HG03439 (cell line): Measurements from ENCODE around the gene AKAP14.
"Not testable (repeated sequence)": the region's sequence is repeated elsewhere in the genome, so short reads cannot be mapped to it uniquely, and the experiment has no call there.

Source experiments
- ATAC-seq: cut with Tn5 transposase; IDR thresholded peaks from one replicate; pipeline ENCODE4 v1.9.1; 2021; ENCODE audit warnings: mild to moderate bottlenecking, moderate library complexity; ENCODE audit not compliant: unreplicated experiment

Gene AKAP14

DNA sequence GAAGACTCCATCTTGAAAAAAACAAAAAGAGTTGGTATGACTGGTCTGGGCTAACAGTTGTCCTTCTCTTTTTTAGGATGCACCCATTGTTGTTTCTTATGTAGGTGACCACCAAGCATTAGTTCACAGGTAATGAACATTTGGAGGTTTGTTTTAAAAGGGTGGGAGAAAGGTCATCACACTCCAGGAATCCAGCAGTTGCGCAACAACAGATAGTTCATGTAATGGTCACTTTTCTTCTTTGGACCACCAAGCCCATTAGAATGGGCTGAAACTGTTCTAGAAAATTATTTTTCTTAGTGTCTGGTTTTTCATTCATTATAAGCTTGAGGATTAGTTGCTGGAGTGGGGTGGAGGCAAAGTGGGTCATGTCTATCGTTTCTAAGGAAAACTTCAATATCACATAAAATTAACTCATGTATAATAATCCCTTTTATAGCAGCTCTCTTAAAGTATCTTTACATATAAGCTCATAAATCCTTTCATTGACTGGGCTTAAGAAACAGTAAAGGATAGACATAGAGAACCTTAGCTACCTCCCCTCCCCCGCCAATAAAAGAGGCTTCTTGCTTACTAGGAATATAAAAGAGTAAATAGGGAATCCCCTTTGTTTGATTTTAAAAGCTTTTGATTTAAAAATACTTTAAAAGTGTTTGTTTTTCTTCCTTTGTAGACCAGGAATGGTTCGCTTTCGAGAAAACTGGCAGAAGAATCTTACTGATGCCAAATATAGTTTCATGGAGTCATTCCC, 24.3 kb downstream of the AKAP14 start:
- no peak for ATAC-seq

DNA sequence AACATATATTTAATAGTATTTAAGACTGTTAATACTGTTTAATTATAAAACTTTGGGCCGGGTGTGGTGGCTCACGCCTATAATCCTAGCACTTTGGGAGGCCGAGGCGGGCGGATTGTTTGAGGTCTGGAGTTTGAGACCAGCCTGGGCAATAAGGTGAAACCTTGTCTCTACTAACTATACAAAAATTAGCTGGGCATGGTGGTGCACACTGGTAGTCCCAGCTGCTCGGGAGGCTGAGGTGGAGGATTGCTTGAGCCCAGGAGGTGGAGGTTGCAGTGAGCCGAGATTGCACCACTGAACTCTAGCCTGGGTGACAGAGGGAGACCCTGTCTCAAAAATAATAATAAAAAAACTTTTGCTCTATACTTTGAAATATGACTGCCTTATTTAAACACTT, 26.7 kb downstream of the AKAP14 start:
- not testable (repeated sequence) for ATAC-seq

DNA sequence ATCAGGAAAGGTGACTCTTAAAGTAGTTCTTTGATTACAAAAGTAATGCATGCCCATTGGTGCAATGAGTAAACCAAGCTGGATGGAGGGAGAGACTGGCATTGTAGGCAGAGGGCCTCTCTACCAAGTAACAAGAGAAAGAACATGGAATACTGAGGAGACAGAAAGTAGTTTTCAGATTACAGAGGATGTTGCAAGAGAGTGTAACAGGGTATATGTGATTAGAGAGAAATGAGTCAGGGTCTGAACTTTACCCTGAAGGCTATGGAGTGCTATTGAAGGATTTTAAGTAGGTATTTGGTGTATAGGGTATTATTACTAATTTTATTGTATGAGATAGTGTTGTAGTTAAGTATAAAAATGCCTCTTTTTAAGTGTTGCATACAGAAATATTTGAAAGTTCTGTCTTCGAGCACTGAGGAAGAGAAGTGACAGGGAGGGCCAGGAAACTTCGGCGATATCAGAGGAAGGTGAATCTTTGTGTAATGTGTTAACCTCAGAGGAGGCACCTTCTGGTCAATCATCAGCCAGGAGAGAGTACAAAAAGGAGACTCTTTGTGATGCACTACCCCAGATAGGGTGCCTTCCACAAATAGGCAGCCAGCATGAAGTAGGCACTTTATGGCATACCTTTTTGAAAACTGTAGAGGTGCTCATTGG, 39.7 kb downstream of the AKAP14 start:
- no peak for ATAC-seq

DNA sequence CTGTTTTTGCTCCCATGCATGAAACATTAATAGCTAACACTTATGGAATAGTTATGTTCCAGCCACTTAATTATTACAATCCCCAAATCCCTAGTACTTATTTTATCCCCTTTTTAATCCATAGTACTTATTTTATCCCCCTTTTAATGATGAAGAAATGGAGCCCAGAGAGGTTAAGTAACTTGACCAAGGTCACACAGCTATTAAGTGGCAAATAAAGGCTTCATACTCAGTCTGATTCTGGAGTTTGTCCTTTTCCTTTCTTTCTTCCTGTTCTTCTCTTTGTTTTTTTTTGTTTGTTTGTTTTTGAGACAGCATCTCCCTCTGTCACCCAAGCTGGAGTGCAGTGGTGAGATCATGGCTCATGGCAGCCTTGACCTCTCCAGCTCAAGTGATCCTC, 45.6 kb downstream of the AKAP14 start:
- ATAC-seq: no peak

DNA sequence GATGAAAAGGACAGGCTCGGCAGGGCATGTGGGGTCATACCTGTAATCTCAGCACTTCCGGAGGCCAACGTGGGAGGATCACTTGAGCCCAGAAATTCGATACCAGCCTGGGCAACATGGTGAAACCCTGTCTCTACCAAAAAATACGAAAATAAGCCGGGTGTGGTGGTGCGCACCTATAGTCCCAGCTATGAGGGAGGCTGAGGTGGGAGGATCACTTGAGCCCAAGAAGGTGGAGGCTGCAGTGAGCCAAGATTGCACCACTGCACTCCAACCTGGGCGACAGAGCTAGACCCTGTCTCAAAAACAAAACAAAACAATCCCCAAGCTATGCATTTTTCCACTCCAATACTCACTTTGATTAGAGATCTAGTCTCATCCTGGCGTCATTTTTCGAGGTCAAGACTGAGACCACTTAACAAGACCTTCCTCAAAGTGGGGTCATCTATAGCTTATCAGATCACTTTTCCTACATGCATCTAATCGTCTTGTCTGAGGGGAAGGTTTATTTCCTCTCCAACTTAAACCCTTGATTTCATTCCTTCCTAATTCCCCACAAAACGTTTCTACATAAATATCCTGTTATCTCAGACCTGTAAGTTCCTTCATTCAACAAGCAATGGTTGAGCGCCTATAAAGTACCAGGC, 46.6 kb downstream of the AKAP14 start:
- ATAC-seq: no peak

DNA sequence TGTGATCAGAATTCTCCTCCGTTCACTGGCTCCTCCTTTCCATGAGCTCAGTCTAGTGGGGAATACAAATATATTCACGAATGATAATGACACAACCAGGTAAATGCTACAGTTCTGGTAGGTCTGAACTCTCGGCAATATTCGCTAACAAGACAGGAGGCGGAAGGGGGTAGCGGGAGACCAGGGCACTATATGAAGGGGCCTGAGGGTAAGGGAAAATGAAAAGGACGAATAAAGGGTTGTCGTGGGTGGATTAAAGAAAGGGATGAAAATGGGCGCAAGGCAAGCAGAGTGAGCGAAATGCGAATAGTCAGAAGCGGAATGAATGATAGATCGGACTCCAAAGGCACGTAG, 47.1 kb downstream of the AKAP14 start:
- peak; percentile 9 for ATAC-seq

DNA sequence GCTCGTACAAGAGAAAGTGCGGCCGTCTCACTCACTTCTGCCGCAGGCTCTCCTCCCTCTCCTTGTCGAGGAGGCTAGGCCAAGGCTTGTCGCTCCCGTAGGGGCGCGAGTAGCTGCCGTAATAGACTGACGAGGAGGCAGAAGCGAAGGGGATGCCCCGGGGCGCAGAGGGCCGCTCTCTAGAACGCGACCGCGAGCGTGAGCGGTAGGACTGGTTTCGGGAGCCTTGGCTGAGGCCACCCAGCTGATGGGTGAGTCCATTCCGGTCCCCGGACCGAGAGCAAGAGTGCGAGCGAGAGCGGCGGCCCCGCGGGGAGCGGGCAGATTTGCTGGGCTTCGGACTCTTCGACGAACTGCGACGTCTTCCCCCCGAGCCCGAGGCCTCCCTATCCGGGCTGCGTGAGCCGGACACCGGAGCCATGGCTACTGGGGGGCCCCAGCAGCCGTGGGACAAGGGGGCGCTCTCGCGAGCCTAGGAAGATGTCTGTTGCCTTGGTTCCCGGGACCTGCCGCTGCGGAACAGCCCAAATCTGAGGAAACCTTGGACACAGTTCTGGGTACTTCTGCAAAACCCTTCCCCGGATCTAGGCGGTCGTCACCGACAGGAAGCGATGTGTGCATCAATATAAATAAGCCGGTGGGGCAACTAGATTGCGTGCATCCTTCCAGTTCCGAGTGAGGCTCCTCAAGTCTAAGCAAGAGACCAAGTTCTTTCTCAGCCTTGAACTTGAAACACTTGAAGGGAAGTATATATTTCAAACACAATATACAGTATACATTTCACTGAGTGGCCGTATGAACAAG, 47.7 kb downstream of the AKAP14 start, which contains the start of gene NKAP:
Gene NKAP (minus strand): TSS at position 567 of the 804 bp plus-strand sequence. CDS start 146 bp downstream, at position 421.
- ATAC-seq: peak; percentile 83

DNA sequence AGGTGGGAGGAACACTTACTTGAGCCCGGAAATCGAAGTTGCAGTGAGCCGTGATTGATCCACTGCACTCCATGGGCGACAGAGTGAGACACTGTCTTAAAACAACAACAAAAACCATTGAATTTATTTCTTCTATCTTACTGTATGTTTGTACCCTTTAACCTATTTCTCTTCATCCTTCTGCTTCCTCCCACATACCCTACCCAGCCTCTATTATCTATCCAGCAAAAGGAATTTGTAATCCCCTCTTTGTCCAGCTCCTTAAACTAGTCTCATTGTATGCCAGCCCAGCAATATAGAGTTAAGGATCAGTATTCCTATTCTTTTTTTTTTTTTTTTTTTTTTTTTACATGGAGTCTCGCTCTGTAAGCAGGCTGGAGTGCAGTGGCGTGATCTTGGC, 49.8 kb downstream of the AKAP14 start:
- ATAC-seq: no peak

DNA sequence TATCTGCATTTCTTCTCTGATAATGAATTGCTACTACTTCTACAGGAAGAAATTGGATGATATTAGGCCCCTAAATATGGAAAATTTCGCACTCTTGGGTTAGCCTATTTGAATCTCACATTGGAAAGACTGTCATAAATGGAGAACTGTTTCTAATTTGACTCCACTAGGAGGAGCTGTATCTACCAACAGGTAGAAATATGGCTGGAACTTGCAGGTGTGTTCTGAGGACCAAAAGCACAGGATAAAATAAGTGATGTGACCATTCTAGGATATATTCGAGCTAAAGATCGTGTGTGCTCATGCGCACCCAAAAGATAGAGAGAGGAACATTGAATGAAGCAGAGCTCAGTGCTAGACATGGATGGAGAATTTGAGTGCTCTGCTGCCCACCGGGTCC, 52.7 kb downstream of the AKAP14 start:
- ATAC-seq: no peak

DNA sequence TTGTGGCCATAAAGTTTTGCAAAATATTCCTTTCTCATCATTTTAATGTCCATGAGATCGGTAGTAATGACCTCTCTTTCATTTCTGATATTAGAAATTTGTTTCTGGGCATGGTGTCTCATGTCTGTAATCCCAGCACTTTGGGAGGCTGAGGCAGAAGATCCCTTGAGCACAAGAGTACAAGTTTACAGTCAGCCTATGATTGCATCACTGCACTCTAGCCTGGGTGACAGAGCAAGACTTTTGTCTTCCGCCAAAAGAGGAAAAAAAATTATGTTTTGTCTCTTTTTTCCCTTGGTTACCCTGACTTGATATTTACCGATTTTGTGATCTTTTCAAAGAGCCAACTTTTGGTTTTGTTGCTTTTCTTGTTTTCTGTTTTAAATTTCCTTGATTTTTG, 58.7 kb downstream of the AKAP14 start:
- no peak for ATAC-seq

DNA sequence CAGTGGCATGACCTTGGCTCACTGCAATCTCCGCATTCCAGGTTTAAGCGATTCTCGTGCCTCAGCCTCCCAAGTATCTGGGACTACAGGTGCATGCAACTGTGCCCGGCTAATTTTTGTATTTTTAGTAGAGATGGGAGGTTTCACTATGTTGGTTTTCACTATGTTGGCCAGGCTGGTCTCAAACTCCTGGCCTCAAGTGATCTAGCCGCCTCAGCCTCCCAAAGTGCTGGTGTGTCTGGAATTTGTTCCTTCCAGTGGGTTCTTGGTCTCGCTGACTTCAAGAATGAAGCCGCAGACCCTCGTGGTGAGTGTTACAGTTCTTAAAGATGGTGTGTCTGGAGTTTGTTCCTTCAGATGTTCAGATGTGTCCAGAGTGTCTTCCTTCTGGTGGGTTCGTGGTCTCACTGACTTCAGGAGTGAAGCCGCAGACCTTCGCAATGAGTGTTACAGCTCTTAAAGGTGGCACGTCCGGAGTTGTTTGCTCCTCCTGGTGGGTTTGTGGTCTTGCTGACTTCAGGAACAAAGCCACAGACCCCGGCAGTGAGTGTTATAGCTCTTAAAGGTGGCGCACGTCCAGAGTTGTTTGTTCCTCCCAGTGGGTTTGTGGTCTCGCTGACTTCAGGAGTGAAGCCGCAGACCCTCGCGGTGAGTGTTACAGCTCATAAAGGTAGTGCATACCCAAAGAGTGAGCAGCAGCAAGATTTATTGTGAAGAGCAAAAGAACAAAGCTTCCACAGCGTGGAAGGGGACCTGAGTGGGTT, 60.3 kb downstream of the AKAP14 start:
- ATAC-seq: not testable (repeated sequence)

DNA sequence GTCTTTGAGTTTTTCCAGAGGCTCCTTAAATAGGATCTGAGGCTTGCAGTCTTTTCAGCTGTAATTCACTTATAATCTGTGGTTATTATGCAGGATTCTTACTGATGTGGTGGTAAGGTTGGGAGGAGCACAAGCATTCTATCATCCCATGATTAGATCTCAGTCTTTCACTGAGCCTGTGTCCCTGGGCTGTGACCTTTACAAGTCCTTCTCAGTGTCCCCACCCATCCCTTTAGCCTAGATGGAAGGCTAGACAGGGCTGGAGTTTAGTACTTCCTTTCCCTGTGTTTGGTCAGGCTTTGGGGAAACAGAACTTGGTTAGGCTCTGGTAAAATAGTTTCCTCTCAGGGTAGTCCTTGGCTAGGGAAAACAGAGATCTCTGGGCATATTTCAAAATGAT, 64.9 kb downstream of the AKAP14 start:
- ATAC-seq: no peak

DNA sequence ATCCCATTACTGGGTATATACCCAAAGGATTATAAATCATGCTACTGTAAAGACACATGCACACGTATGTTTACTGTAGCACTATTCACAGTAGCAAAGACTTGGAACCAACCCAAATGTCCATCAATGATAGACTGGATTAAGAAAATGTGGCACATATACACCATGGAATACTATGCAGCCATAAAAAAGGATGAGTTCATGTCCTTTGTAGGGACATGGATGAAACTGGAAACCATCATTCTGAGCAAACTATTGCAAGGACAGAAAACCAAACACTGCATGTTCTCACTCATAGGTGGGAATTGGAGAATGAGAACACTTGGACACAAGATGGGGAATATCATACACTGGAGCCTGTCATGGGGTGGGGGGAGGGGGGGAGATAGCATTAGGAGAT, 71.1 kb downstream of the AKAP14 start:
- ATAC-seq: not testable (repeated sequence)
